GM21515 (cell line): ENCODE measurements around the gene PAAF1.
"Not testable (repeated sequence)": the region's sequence is repeated elsewhere in the genome, so short reads cannot be mapped to it uniquely, and the experiment has no call there.

Source experiments
- ATAC-seq: cut with Tn5 transposase; IDR thresholded peaks from one replicate; pipeline ENCODE4 v1.9.1; 2021; ENCODE audit not compliant: unreplicated experiment

PAAF1 gene

GRCh38 chr11:73880449-73880848, 3.6 kb downstream of the PAAF1 start:
- ATAC-seq, result not testable (repeated sequence)

- ATAC-seq, result no peak
These were observed 7.1 kb downstream of the PAAF1 start for GRCh38 chr11:73883856-73884255.

- ATAC-seq, result no peak
These were observed 11.4 kb downstream of the PAAF1 start for GRCh38 chr11:73888244-73888643.

GRCh38 chr11:73889019-73889418, 12.2 kb downstream of the PAAF1 start:
- no peak for ATAC-seq

GRCh38 chr11:73889536-73889935, 12.7 kb downstream of the PAAF1 start:
- no peak for ATAC-seq

GRCh38 chr11:73893041-73893440, 16.2 kb downstream of the PAAF1 start:
- no peak for ATAC-seq

- no peak for ATAC-seq
These were observed 18.0 kb downstream of the PAAF1 start for GRCh38 chr11:73894725-73895335.

- no peak for ATAC-seq
These were observed 25.5 kb downstream of the PAAF1 start for GRCh38 chr11:73902303-73902702.

- no peak for ATAC-seq
These were observed 30.4 kb downstream of the PAAF1 start for GRCh38 chr11:73907191-73907590.

- ATAC-seq, result no peak
These were observed 35.2 kb downstream of the PAAF1 start for GRCh38 chr11:73912026-73912425.

- ATAC-seq, result no peak
These were observed 36.7 kb downstream of the PAAF1 start for GRCh38 chr11:73913472-73913871.

GRCh38 chr11:73914284-73914683, 37.5 kb downstream of the PAAF1 start:
- ATAC-seq, result no peak

- no peak for ATAC-seq
These were observed 39.6 kb downstream of the PAAF1 start for GRCh38 chr11:73916435-73916834.

- ATAC-seq, result no peak
These were observed 44.4 kb downstream of the PAAF1 start for GRCh38 chr11:73921180-73921579.

- no peak for ATAC-seq
These were observed 52.6 kb downstream of the PAAF1 start for GRCh38 chr11:73929388-73929787.

- ATAC-seq, result no peak
These were observed 54.3 kb downstream of the PAAF1 start for GRCh38 chr11:73931039-73931645.

GRCh38 chr11:73931951-73932350, 55.2 kb downstream of the PAAF1 start:
- no peak for ATAC-seq

- ATAC-seq, result no peak
These were observed 56.0 kb downstream of the PAAF1 start for GRCh38 chr11:73932781-73933180.

GRCh38 chr11:73936047-73936446, 59.2 kb downstream of the PAAF1 start:
- ATAC-seq, result not testable (repeated sequence)

- ATAC-seq, result no peak
These were observed 62.3 kb downstream of the PAAF1 start for GRCh38 chr11:73939096-73939495.

- ATAC-seq, result no peak
These were observed 64.2 kb downstream of the PAAF1 start for GRCh38 chr11:73940801-73941570.

GRCh38 chr11:73942010-73942409, 65.2 kb downstream of the PAAF1 start:
- no peak for ATAC-seq
